ENCODE measurements around the gene MAML2. TPM values are rescaled to one million over a fixed set of nuclear protein-coding genes. Genes with fewer than 3 reads are reported as not detected.

Gene MAML2
- total and polyA plus RNA-seq, 8 donors = 1.3 to 22.8 (median 12.1) TPM

GRCh38 chr11:96334219-96334618 lies 8.8 kb downstream of the MAML2 start:
- H3K27ac ChIP-seq = no peak overlapping the region
- TF ChIP-seq EP300 (IDR thresholded peaks at IDR 0.05) (no peak), CTCF (IDR thresholded peaks at IDR 0.05) (no peak), POLR2AphosphoS5 (IDR thresholded peaks at IDR 0.05) (no peak), POLR2A (IDR thresholded peaks at IDR 0.05) (no peak)
- 91 to 96% (median 96%) methylated on average over 4 of the region's 4 CpGs for WGBS, 5 donors
- no peaks in the 10 kb centered on the region for H3K36me3 ChIP-seq
- H3K4me3 ChIP-seq = no peak overlapping the region
- DNase-seq = no peak
- intact Hi-C loops (cut with DNase I; ENCODE audit: low total_unique reads) = no loop called here
- no peaks in the 10 kb centered on the region for H3K9me3 ChIP-seq
- no peaks in the 10 kb centered on the region for H3K27me3 ChIP-seq
- peaks cover 26 to 68% (median 37%) of the 10 kb centered on the region in 4 donors for H3K4me1 ChIP-seq

DNA sequence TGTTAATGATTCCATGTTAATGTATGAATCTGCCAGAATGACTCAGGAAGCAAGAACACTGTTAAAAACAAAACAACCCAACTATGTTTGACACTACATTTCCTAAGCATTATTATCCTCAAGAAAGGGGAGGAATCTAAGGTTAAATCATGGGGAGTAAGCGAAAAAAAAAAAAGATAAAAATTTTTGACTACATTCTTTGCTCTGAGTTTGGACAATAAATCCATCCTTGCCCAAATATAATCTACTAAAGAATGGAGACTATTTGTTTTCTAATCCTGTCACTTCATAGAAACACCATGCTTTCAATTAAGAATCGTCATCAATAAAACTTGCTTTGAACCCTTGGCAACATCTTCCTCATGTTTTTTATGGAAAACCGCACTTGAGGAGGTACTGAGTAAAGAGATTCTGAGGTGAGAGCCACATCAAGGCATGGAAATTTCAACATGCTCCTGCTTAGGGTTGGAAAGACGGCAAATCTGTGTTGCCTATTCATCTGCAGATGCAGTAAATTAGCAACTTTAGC lies 9.7 kb downstream of the MAML2 start:
- DNase-seq = no peak
- no peak overlapping the region for H3K4me3 ChIP-seq
- no peaks in the 10 kb centered on the region for H3K27me3 ChIP-seq
- H3K36me3 ChIP-seq = no peaks in the 10 kb centered on the region
- 68 to 90% (median 82%) methylated on average over 4 of the region's 4 CpGs for WGBS, 5 donors
- H3K27ac ChIP-seq = peak overlapping the region in 1 of 5 donors; percentile 12
- TF ChIP-seq CTCF (IDR thresholded peaks at IDR 0.05) (no peak), POLR2A (IDR thresholded peaks at IDR 0.05) (no peak), POLR2AphosphoS5 (IDR thresholded peaks at IDR 0.05) (no peak), EP300 (IDR thresholded peaks at IDR 0.05) (no peak)
- no peaks in the 10 kb centered on the region for H3K9me3 ChIP-seq
- intact Hi-C loops (cut with DNase I; ENCODE audit: low total_unique reads) = no loop called here
- H3K4me1 ChIP-seq = peaks cover 17 to 59% (median 30%) of the 10 kb centered on the region in 4 donors

DNA sequence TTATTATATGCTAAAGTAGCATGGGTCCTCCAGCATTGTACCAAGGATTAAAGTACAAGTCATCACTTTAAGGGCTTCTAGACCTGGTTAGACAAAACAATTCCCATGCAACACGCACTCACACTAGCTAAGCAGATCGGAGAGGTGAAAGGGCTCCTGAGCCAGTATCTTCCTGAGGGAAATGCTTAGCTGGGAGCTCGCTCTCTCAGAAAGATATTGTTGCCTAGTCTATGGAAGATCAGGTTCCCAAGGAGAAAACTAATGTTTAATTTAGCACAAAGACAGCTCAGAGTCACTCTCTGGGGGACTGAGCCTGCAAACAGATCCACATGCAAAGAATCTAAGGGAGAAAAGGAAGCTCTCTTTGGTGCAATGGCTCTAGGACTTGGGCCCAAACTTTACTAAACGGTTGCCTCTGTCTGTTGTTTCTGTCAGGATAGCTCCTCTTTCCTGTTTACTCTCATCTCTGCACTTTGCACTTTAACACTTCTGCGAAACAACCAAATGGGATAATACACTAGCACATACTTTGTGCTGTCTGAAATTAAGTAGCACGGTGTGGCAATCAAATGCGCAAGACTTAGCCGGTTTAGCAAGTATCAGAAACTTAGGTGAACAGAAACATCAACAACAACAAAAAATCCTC lies 10.7 kb downstream of the MAML2 start:
- intact Hi-C loops (cut with DNase I; ENCODE audit: low total_unique reads) = no loop called here
- TF ChIP-seq POLR2AphosphoS5 (IDR thresholded peaks at IDR 0.05) (no peak), EP300 (IDR thresholded peaks at IDR 0.05) (no peak), POLR2A (IDR thresholded peaks at IDR 0.05) (no peak), CTCF (IDR thresholded peaks at IDR 0.05) (no peak)
- peak overlapping the region in 1 of 5 donors; percentile 20 for H3K27ac ChIP-seq
- no peak overlapping the region for H3K4me3 ChIP-seq
- H3K27me3 ChIP-seq = no peaks in the 10 kb centered on the region
- 71 to 79% (median 76%) methylated on average over 8 of the region's 8 CpGs for WGBS, 5 donors
- H3K36me3 ChIP-seq = no peaks in the 10 kb centered on the region
- H3K9me3 ChIP-seq = no peaks in the 10 kb centered on the region
- peaks cover 7 to 49% (median 20%) of the 10 kb centered on the region in 4 donors for H3K4me1 ChIP-seq
- no peak for DNase-seq

DNA sequence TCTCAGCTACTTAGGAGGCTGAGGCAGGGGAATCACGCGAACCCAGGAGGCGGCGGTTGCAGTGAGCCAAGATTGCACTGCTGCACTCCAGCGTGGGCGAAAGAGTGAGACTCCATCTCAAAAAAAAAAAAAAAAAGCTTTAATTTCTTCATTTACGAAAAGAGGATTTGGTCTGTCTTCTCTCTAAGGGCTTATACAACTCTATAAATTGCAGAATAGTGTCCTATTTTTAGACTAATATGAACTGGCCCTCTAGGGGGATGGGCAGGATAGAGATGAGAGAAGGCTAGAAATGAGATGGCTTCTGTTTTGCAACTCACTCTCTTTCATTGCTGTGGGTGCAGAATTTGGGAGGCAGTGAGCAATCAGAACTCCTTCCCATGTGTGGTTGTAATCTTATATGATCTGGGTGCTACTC lies 11.3 kb downstream of the MAML2 start:
- H3K9me3 ChIP-seq = no peaks in the 10 kb centered on the region
- no peaks in the 10 kb centered on the region for H3K27me3 ChIP-seq
- no peak overlapping the region for H3K4me3 ChIP-seq
- H3K27ac ChIP-seq = no peak overlapping the region
- no peaks in the 10 kb centered on the region for H3K36me3 ChIP-seq
- TF ChIP-seq POLR2A (IDR thresholded peaks at IDR 0.05) = no peak
- TF ChIP-seq CTCF (IDR thresholded peaks at IDR 0.05) = no peak
- no peak for TF ChIP-seq EP300 (IDR thresholded peaks at IDR 0.05)
- TF ChIP-seq POLR2AphosphoS5 (IDR thresholded peaks at IDR 0.05) = no peak
- 82 to 91% (median 86%) methylated on average over 7 of the region's 7 CpGs for WGBS, 5 donors
- peaks cover 3 to 44% (median 15%) of the 10 kb centered on the region in 4 donors for H3K4me1 ChIP-seq
- DNase-seq = no peak
- intact Hi-C loops (cut with DNase I; ENCODE audit: low total_unique reads) = no loop called here

Measured in stomach (tissue), 9 donors.